WTC11 (cell line): ENCODE results near the gene CR2. TPM values are rescaled to one million over a fixed set of nuclear protein-coding genes. Genes with fewer than 3 reads are reported as not detected.
"Not testable (repeated sequence)": the region's sequence is repeated elsewhere in the genome, so short reads cannot be mapped to it uniquely, and the experiment has no call there.

Source experiments
- ATAC-seq: fragments of 200-7000 bp; cut with Tn5 transposase; 2 replicates; pipeline ENCODE4 v1.10.0; 2021; ENCODE audit warnings: mild to moderate bottlenecking, moderate library complexity
- CTCF ChIA-PET: fragments of 300-600 bp; sonication (Branson Sonifier 250); formaldehyde crosslinking; loops from one replicate; lab custom pipeline; 2021; ENCODE audit warnings: antibody characterized with exemption; lab: Charles Lee
- POLR2A ChIA-PET: fragments of 350-600 bp; sonication (Branson Sonifier 250); formaldehyde crosslinking; loops from one replicate; lab custom pipeline; 2021; ENCODE audit warnings: antibody characterized with exemption; lab: Charles Lee
- DNase-seq: peaks from one replicate; pipeline ENCODE4 v3.0.0; 2021; ENCODE audit warnings: low spot score
- H3K27ac Mint-ChIP-seq: 2 replicates; pipeline ENCODE4 v1.8.0; 2021; ENCODE audit warnings: mixed read lengths
- H3K27me3 Mint-ChIP-seq: 2 replicates; pipeline ENCODE4 v1.8.0; 2021; ENCODE audit warnings: low read depth, mild to moderate bottlenecking, moderate library complexity, mixed read lengths
- H3K36me3 Mint-ChIP-seq: 2 replicates; pipeline ENCODE4 v1.8.0; 2021; ENCODE audit warnings: mixed read lengths
- H3K4me1 Mint-ChIP-seq: 2 replicates; pipeline ENCODE4 v1.8.0; 2022; ENCODE audit warnings: mixed read lengths
- H3K4me3 Mint-ChIP-seq: 2 replicates; pipeline ENCODE4 v1.8.0; 2021; ENCODE audit warnings: mild to moderate bottlenecking, moderate library complexity, mixed read lengths
- H3K9me3 Mint-ChIP-seq: 2 replicates; pipeline ENCODE4 v1.8.0; 2021; ENCODE audit warnings: mixed read lengths
- JUN ChIP-seq: sonication (generic); formaldehyde crosslinking; IDR thresholded peaks from 2 replicates; pipeline ENCODE4 v1.8.0; 2023; ENCODE audit warnings: mild to moderate bottlenecking, missing genetic modification reagents
- ZNF425 ChIP-seq: fragments of 250-450 bp; sonication (Bioruptor Pico); conservative IDR thresholded peaks from 2 replicates; pipeline ENCODE4 v1.9.0; 2021; ENCODE audit warnings: mild to moderate bottlenecking
- total RNA-seq: library from RNA; stranded (reverse); gene quantifications from 3 replicates; pipeline ENCODE4 v1.2.3, GENCODE V29; 2021

CR2 gene
- total RNA-seq, 1 experiment from 2014 or later = 3.8 TPM

GRCh38 chr1:207519505-207520399 is 65.6 kb downstream of the CR2 start (continued):
- TF ChIP-seq ZNF425 (CRISPR knock-in tag) (no peak), JUN (CRISPR knock-in tag) (no peak)
- TF ChIP-seq, all 79 proteins: peak for 0

- ATAC-seq = peak; percentile 36; the same call in 1 of the 2 replicates
- DNase-seq, H3K9me3 Mint-ChIP-seq, H3K36me3 Mint-ChIP-seq, POLR2A ChIA-PET, H3K4me1 Mint-ChIP-seq, H3K27ac Mint-ChIP-seq, H3K27me3 Mint-ChIP-seq, H3K4me3 Mint-ChIP-seq: not testable (repeated sequence)
- CTCF ChIA-PET = interaction anchor here (0.6 to 1.9 kb wide), 5 partner anchors 60 to 485 kb away, joined by 3 to 6 read pairs (median 3); no protein-coding TSS in a partner anchor
Observed at GRCh38 chr1:207520400-207521345, 66.5 kb downstream of the CR2 start.

GRCh38 chr1:207525239-207525638 is 71.1 kb downstream of the CR2 start:
- H3K27me3 Mint-ChIP-seq, H3K36me3 Mint-ChIP-seq, H3K9me3 Mint-ChIP-seq, DNase-seq, CTCF ChIA-PET, POLR2A ChIA-PET, H3K27ac Mint-ChIP-seq, H3K4me3 Mint-ChIP-seq, H3K4me1 Mint-ChIP-seq: not testable (repeated sequence)
- peak; percentile 43; the same call in 1 of the 2 replicates for ATAC-seq

- H3K27me3 Mint-ChIP-seq, H3K27ac Mint-ChIP-seq, CTCF ChIA-PET, POLR2A ChIA-PET, H3K9me3 Mint-ChIP-seq, H3K36me3 Mint-ChIP-seq, H3K4me3 Mint-ChIP-seq, DNase-seq, H3K4me1 Mint-ChIP-seq: not testable (repeated sequence)
- peak; percentile 83 for ATAC-seq
Observed at GRCh38 chr1:207528401-207528800, 74.3 kb downstream of the CR2 start.

- H3K9me3 Mint-ChIP-seq, H3K4me1 Mint-ChIP-seq, POLR2A ChIA-PET, ATAC-seq, H3K4me3 Mint-ChIP-seq, CTCF ChIA-PET, H3K27me3 Mint-ChIP-seq, DNase-seq, H3K27ac Mint-ChIP-seq, H3K36me3 Mint-ChIP-seq: not testable (repeated sequence)
Observed at GRCh38 chr1:207536263-207536662, 82.1 kb downstream of the CR2 start.

Other genes with a start within 250 kb of the CR2 start
- gene CD55, start 132.7 kb upstream of the CR2 start, total RNA-seq = 17.2 to 18.8 TPM (median 18.1 TPM) in 3 replicates
- 0.13 to 0.34 TPM (median 0.30 TPM) in 3 replicates for gene CR1, start 41.8 kb downstream of the CR2 start, total RNA-seq
- 12.5 to 16.5 TPM (median 13.7 TPM) in 3 replicates for gene CR1L, start 190.8 kb downstream of the CR2 start, total RNA-seq